ENCODE results near the gene CPED1.

DNA sequence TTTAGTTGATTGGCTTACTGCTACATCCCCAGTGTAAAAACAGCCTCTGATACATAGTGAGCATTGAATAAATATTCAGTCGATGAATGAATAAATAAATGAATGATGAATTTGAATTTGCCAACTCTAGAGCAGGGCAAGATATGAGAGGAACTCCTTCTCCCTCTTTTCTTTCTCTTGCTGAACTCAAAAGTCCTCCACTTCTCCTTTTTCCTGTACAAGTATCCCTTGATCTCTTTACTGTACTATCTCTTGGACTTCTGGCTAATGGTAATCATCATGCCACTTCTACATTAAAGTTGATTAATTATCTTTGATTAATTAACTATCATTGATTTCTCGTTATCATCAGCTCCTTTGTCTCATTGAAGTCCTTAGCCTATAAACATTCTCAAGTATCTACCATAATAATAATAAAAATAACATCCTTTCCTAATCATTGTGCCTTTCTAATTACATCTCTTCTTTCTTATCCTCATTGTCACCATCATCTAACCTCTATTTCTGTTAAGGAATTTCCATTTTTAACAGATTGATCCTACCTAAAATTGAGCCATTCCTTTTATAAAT lies 10.6 kb downstream of the CPED1 start:
- TF ChIP-seq, protein P1, sequence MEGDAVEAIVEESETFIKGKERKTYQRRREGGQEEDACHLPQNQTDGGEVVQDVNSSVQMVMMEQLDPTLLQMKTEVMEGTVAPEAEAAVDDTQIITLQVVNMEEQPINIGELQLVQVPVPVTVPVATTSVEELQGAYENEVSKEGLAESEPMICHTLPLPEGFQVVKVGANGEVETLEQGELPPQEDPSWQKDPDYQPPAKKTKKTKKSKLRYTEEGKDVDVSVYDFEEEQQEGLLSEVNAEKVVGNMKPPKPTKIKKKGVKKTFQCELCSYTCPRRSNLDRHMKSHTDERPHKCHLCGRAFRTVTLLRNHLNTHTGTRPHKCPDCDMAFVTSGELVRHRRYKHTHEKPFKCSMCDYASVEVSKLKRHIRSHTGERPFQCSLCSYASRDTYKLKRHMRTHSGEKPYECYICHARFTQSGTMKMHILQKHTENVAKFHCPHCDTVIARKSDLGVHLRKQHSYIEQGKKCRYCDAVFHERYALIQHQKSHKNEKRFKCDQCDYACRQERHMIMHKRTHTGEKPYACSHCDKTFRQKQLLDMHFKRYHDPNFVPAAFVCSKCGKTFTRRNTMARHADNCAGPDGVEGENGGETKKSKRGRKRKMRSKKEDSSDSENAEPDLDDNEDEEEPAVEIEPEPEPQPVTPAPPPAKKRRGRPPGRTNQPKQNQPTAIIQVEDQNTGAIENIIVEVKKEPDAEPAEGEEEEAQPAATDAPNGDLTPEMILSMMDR (IDR thresholded peaks at IDR 0.05), result no peak
- TF ChIP-seq POLR2A (IDR thresholded peaks at IDR 0.05) (no peak), EP300 (IDR thresholded peaks at IDR 0.05) (no peak)
